Omental fat pad (tissue), 4 donors: ENCODE data around the gene PLEKHH3. TPM values are rescaled to one million over a fixed set of nuclear protein-coding genes. Genes with fewer than 3 reads are reported as not detected.
A peak's percentile ranks its signal among the peaks of the same experiment; 100 is the strongest.

Experiments used
- ATAC-seq: fragments of 150-250 bp; one replicate; pipeline ENCODE4 v1.9.1; 2016; ENCODE audit warnings: mild to moderate bottlenecking, moderate library complexity; ENCODE audit not compliant: low FRiP score
- DNase-seq: peaks from one replicate; pipeline ENCODE4 v3.0.0-alpha.2; 2019; ENCODE audit warnings: low spot score
- CTCF ChIP-seq, 3 donors: fragments of 450-650 bp; IDR thresholded peaks; one replicate each; pipeline ENCODE4 v1.5.1; 2016 to 2017; ENCODE audit warnings: antibody characterized with exemption in 3 of 3, mild to moderate bottlenecking in 3 of 3, moderate library complexity in 2 of 3
- total RNA-seq, 4 donors: library from RNA; depleted of rRNA; stranded (reverse); fragments of >200 nt; gene quantifications; one replicate each; pipeline ENCODE4 v1.1.0, GENCODE V29; 2016

PLEKHH3 gene
- total RNA-seq, 4 donors from 2014 or later: 3.8 to 29.6 (median 12.1) TPM

DNA sequence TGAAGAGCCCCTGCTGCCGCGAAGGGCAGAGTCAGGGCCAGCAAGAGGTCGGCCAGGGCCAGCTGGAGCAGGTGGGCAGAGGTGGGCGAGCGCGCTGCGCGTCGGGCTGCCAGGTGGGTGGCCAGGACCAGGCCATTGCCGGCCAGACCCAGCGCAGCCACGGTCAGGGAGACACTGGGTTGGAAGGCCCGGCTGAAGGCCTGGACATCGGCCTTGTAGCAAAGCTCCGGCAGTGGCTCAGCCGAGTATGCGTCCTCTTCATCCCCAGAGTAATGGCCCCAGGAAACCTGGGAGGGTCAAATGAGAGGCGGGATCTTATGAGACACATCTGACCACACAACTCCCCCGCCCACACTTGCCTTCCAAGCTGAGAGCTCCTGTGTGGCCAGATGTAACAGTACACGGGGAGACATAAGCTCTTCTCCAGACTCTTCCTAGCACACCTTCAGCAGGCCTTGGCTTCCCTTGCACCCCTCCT, 3.6 kb upstream of the PLEKHH3 start:
- DNase-seq (no peak), ATAC-seq (no peak)
- no peak for TF ChIP-seq CTCF (IDR thresholded peaks at IDR 0.05)

- DNase-seq (no peak), ATAC-seq (no peak)
- TF ChIP-seq CTCF (IDR thresholded peaks at IDR 0.05): peak in 2 of 3 donors; percentile 35 to 72
Observed at GRCh38 chr17:42679492-42680330, 2.9 kb upstream of the PLEKHH3 start.

- no peak for TF ChIP-seq CTCF (IDR thresholded peaks at IDR 0.05)
- ATAC-seq: no peak
- no peak for DNase-seq
Observed at GRCh38 chr17:42678951-42679491, 2.2 kb upstream of the PLEKHH3 start.

DNA sequence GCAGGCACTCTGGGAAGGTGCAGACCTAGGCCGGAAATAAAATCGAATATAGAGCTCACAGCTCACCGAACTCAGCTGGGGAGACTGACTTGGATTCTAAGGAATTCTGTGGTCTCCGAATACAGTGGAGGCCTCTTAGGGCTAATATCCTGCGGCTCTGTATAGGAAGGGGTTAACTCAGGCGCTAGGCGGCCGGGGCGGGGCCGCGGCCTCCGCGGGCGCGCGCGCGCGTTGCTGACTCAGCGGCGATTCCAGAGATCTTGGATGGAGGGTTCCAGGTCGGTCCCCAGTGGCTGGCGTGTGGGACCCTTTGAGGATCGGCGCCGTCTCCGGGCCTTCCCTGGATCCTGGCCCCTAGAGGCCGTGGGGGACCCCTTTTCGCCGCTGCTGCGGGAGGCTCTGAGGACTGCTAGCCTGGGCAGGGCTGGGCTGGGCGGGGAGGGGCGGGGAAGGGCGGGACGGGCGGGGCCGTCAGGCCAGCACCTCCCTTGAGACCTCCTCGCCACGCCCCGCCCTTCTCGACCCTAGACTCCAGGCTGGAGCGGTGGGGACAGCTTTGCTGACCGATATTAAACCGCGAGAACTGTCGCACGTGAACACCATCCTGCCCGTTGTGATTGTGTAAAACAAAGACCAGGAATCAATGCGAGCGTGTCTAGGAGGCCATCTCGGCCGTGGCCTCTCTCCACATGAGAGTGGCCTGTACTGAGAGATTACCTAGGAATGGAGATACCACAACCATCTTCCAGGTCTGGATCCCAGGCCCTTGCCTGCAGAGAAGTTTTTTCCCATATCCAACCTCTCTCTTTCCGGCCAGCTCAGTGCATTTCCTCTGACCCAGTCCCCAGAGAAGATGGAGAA, 1.4 kb upstream of the PLEKHH3 start:
- peak; percentile 25 for ATAC-seq
- TF ChIP-seq CTCF (IDR thresholded peaks at IDR 0.05): no peak
- peak; percentile 64 for DNase-seq

DNA sequence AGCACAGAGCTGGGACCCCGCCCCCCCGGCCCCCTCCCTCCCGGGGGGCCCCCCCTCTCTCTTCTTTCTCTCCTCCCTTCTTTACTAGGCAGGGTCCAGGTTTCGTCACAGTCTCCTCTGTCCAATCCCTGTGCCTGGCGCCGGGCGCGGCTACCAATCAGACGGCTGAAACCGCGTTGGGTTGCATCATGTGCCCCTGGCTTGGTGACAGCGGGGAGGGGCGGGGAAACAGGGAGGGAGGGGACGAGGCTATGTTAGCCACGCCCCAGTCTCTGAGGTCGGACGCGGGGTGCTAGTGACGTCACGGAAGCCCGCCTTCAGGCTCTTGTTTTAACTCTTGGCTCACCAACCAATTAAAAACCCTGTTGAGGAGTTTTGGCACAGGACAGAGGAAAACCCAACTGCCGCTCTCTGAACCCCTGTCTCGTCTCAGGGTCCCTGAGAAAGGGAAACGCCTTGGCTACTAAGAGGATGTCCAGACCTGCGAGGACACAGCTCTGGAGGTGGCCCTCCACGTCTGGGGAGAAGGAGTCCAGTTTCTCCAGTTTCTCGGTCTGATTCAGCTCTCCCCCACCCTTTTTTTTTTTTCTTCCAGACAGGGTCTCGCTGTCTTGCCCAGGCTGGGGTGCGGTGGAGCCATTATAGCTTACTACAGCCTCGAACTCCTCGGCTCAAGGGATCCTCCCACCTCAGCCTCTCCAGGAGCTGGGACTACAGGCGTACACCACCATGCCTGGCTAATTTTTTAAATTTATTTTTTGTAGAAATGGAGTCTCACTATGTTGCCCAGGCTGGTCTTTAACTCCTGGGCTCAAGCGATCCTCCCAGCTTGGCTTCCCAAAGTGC, 441 bp upstream of the PLEKHH3 start:
- DNase-seq (peak; percentile 99), ATAC-seq (peak; percentile 79)
- TF ChIP-seq CTCF (IDR thresholded peaks at IDR 0.05): no peak

DNA sequence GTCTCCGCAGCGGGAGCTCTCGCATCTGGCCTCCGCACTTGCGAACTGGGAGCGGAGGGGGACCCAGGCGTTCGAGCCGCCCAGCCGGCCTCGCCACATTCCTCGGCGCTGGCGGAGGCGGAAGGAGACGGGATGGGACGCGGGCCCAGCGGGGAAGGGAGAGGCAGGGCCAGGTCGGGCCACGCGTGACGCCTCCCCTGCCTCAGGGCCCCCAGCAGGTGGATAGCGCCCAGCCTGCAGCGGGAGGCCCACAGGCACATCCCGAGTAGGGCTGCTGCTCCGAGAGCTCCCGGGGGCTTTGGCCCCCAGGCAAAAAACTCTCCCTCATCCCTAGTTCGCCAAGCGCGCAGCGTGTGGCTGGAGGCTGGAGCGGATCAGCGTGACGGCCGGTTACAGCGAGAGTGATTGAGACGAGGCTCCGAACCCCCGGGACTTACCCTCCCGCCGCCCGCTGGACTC, 800 bp downstream of the PLEKHH3 start:
- TF ChIP-seq CTCF (IDR thresholded peaks at IDR 0.05): no peak
- ATAC-seq (no peak), DNase-seq (no peak)
